Stimulated activated CD8-positive, alpha-beta memory T cell treated with anti-CD3 and anti-CD28 coated beads, Interleukin-4, amount 100 ng/mL, for 1 hour (primary cell): ENCODE results near the gene LRRC27.
"Not testable (repeated sequence)": the region's sequence is repeated elsewhere in the genome, so short reads cannot be mapped to it uniquely, and the experiment has no call there.

Source experiments
- DNase-seq, 2 donors: peaks; one replicate each; pipeline ENCODE4 v3.0.0-alpha.2; 2020; ENCODE audit warnings: low read depth in 2 of 2, low spot score in 1 of 2

Gene LRRC27

GRCh38 chr10:132331601-132332432, at the start of gene LRRC27:
TSS of gene LRRC27 (plus strand) at chr10:132332193. CDS start at chr10:132333525, 1,332 bp downstream.
- peak; percentile 99 to 100 for DNase-seq

- DNase-seq = no peak
Measured at GRCh38 chr10:132282667-132283603, 49.1 kb upstream of the LRRC27 start.

- DNase-seq = no peak
Measured at GRCh38 chr10:132283604-132284382, 48.2 kb upstream of the LRRC27 start.

- DNase-seq = no peak
Measured at GRCh38 chr10:132289439-132289838, 42.6 kb upstream of the LRRC27 start.

- no peak for DNase-seq
Measured at GRCh38 chr10:132290631-132291030, 41.4 kb upstream of the LRRC27 start.

GRCh38 chr10:132291826-132292225, 40.2 kb upstream of the LRRC27 start:
- DNase-seq = no peak

- no peak for DNase-seq
Measured at GRCh38 chr10:132292287-132293200, 39.4 kb upstream of the LRRC27 start.

- DNase-seq = no peak
Measured at GRCh38 chr10:132293201-132293812, 38.7 kb upstream of the LRRC27 start.

GRCh38 chr10:132293813-132294520, 38.0 kb upstream of the LRRC27 start:
- DNase-seq = no peak

GRCh38 chr10:132294561-132295318, 37.3 kb upstream of the LRRC27 start:
- no peak for DNase-seq

- not testable (repeated sequence) for DNase-seq
Measured at GRCh38 chr10:132295481-132295880, 36.5 kb upstream of the LRRC27 start.

GRCh38 chr10:132296666-132297443, 35.1 kb upstream of the LRRC27 start:
- no peak for DNase-seq

- no peak for DNase-seq
Measured at GRCh38 chr10:132297526-132297925, 34.5 kb upstream of the LRRC27 start.

- DNase-seq = no peak
Measured at GRCh38 chr10:132298038-132298881, 33.7 kb upstream of the LRRC27 start.

GRCh38 chr10:132299371-132300336, 32.3 kb upstream of the LRRC27 start:
- DNase-seq = no peak
